HG03442 (cell line): ENCODE results near the gene BTK.

Source experiments
- ATAC-seq: cut with Tn5 transposase; IDR thresholded peaks from one replicate; pipeline ENCODE4 v1.9.1; 2021; ENCODE audit warnings: mild to moderate bottlenecking, moderate library complexity; ENCODE audit not compliant: unreplicated experiment

Gene BTK

GRCh38 chrX:101385795-101386541 is at the start of gene BTK:
Gene BTK (minus strand): TSS chrX:101386191. CDS start chrX:101375284, 10,907 bp downstream.
- peak; percentile 62 for ATAC-seq

GRCh38 chrX:101430457-101431078 is 44.6 kb upstream of the BTK start:
- peak; percentile 95 for ATAC-seq

DNA sequence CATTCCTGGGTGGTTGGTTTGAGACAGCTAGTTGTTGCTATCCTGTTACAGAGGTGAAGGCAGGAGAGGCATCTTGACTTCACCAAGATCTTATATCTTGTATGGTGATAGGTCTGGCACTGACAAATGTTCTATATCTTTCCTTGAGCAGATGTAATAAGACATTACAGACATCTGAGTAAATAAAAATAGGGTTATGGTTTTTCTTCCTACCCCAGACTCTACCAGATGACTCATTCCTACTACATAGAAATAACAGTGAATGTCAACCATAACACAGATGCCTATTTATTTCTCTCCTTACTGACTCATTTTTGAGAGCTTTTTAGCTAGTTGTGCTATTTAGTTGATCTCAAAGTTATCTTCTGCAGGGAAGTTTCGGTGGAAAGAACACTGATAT is 43.9 kb upstream of the BTK start:
- peak; percentile 60 for ATAC-seq

DNA sequence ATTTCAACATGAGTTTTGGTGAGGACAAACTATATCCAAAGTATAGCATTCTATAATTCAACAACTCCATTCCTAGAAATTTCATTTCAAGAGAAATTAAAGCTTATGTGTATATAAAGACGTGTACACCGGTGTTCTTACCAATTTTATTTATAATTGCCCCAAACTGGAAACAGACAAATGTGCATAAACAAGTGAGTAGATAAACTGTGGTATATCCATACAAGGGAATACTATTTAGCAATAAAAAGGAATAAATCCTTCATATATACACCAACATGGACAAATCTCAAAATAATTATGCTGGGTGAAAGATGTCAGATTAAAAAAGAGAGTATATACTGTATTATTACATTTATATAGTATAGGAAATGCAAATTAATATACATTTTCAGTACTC is 42.0 kb upstream of the BTK start:
- ATAC-seq, result no peak

DNA sequence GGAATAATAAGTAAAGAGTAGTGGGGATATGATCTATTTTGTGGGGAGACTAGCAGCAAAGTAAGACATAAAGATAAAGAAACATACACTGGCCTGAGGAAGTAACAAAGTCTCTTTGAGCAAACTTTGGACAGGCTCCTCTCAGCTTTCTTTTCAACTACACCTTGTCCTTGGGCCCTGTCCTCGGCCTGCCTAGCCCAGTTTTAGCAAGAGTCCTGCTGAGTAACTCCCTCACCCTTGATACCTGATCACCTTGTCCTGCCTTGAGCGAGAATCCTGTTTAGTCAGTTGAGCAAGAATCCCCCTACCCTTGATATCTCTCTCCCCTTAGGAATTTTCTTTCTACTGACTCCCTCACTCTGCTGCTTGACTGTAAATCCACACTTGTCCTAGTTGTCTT is 33.5 kb upstream of the BTK start:
- ATAC-seq, result no peak

GRCh38 chrX:101417981-101418841 is 32.2 kb upstream of the BTK start:
- ATAC-seq, result peak; percentile 39

DNA sequence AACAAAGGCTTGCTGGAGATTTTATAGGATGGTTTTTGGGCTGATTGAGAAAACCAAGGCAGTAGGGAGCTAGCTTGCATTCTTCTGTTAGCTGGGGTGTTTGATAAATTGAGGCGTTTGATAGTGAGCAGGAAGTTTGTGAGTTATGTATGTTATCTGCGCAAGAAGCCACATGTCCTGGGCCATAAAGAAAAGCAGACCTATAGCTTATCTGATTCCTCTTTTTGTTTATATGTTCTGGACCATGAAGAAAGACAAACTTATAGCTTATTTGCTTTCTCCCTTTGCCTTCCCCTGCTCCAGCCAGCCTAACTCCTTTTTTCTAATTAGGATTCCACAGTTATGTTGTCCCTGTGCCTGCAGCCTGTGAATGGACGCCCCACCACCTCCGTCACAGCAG is 31.2 kb upstream of the BTK start:
- no peak for ATAC-seq

DNA sequence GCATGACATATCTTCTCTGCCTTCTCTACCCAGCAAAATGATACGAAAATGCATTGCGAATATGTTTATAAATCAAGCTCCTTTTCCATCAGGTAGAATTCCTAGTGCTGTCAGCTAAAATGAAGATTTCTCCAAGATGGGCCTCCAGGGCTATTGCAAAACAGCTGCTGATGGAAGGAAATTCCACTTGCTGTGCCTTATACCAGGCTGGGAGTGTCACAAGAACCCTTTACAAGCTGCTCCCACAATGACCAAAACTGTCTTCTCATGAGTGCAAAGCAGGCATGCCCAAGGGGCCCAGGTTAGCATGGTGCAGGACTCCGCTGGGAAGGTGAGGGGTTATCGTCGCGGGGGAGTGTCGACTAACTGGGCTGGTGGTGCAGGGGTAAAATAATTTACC is 30.7 kb upstream of the BTK start:
- no peak for ATAC-seq

GRCh38 chrX:101415180-101416145 is 29.5 kb upstream of the BTK start:
- peak; percentile 49 for ATAC-seq

DNA sequence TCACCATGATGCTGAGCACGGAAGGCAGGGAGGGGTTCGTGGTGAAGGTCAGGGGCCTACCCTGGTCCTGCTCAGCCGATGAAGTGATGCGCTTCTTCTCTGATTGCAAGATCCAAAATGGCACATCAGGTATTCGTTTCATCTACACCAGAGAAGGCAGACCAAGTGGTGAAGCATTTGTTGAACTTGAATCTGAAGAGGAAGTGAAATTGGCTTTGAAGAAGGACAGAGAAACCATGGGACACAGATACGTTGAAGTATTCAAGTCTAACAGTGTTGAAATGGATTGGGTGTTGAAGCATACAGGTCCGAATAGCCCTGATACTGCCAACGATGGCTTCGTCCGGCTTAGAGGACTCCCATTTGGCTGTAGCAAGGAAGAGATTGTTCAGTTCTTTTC is 26.0 kb upstream of the BTK start:
- no peak for ATAC-seq

DNA sequence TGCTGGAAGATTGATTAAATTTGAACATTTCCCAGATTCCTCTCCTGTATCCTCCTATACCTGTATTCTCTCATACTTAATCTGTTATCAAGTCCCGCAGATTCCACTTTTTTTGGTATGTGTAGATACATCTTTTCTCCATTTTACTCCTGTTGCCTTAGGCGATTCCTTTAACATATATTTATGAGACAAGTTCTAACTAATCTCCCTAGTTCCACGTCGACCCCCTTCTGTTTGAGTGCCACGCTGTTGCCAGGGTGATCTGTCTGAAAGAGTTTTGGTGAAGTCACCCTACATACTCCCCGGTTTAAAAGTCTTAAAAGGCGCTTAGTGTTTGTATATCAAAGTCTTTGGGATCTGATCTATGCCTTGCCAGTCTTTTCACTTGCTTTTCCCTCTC is 24.5 kb upstream of the BTK start:
- no peak for ATAC-seq

DNA sequence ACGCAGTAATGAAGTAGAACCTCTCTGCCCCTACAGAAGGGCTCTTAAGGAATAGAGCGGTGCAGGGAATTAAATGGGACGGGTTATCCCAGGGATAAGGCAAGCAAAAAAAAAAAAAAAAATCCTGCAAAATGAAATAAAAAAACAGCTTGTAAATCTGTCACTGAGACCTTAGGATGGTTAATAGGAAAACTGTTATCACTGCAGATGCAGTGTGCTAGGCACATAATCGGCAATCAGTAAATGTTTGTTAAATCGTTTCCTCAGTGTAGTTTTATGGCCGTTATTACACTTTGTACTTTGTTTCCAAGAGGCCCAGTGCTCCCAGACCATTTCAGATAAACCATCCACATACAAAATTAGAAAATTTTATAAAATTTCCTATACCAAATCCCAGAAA is 23.1 kb upstream of the BTK start:
- ATAC-seq, result no peak

GRCh38 chrX:101408532-101408841 is 22.5 kb upstream of the BTK start:
- no peak for ATAC-seq

- peak; percentile 85 for ATAC-seq
Observed at GRCh38 chrX:101407748-101408531, 21.9 kb upstream of the BTK start, which contains the start of the genes GLA and HNRNPH2. Gene GLA (minus strand): TSS chrX:101407925. CDS start chrX:101407903, 22 bp downstream. Gene HNRNPH2 (plus strand): TSS chrX:101408222. CDS start chrX:101411989, 3,767 bp downstream.

DNA sequence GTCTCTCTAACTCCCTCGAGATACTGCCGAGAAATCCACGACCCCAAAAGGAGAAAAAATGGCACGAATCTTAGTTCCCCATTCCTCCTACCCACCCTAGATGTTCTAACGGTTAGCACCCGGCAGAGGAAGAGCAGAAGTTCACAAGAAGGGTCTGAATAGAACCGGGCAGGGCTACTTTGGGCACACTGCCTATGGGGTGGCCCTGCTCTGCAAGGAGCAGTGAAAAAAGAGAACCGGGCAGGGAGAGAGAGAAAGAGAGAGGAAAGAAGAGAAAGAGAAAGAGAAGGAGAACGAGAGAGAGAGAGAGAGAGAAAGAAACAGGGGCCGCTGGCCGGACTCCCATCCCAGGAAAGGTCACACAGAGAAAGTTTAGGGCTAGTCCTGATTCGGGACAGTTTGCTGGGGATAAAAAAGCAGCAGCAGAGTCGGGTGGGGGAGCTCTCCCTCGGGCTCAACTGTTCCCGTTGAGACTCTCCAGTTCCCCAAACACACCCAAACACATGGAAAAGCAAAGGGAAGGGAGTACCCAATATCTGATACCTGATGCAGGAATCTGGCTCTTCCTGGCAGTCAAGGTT is 21.3 kb upstream of the BTK start:
- ATAC-seq, result no peak

DNA sequence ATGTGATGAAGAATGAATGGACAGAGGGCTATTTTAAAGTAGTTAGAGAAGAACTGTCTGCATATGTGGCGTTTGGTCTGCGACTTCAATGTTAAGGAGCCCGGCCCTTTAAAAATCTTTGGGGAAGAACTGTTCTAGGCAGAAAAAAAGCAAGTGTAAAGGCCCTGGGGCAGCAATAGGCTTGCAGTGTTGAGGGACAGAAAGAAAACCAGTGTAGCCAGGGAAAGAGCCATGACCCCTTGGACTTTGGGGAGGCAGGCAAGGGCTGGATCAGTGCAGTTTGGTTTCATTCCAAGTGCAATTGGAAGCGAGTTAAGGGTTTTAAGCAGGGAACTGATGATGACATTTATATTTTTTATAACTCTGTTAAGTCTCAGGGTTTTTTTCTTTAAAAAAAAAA is 13.8 kb upstream of the BTK start:
- ATAC-seq, result no peak

- ATAC-seq, result no peak
Observed at GRCh38 chrX:101398694-101399093, 12.7 kb upstream of the BTK start.

GRCh38 chrX:101397779-101398178 is 11.8 kb upstream of the BTK start:
- ATAC-seq, result no peak

DNA sequence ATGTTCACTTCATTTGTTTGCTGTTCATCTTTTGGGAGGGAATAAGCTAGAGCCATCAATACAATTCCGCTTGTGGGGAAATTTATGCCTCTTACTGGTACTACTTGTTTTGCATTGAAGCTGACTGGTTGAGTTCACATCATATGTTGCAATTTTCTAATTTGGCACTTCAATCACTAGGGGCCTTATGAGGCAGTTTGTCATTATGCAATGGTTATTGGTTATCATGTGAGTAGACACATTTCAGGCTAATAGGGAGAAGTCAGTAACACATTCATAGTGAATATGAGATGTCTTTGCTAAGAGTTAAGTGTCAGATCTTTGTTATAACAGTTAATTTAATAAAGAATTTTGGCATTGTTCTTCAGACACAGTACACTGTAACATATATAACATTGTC is 9.8 kb upstream of the BTK start:
- no peak for ATAC-seq
